Adrenal gland (tissue), 12 donors: ENCODE measurements around the gene ARAP1. TPM values are rescaled to one million over a fixed set of nuclear protein-coding genes. Genes with fewer than 3 reads are reported as not detected.

Source experiments
- DNase-seq, 7 donors: peaks; one replicate each; pipeline ENCODE4 v3.0.0-alpha.2; 2019 to 2020
- H3K27ac ChIP-seq, 5 donors: fragments of 200-600 bp; sonication (generic) in 4 of 5; 1 replicate in 3 of 5; 2 replicates in 2 of 5; pipeline versions ENCODE4 v1.5.1 to v1.8.0; 2016 to 2020; ENCODE audit warnings: mild to moderate bottlenecking in 1 of 5
- H3K27me3 ChIP-seq: fragments of 200-600 bp; 2 replicates; pipeline ENCODE4 v1.8.0; 2021
- H3K36me3 ChIP-seq, 2 donors: fragments of 200-600 bp; replicated peaks in 1 of 2; 1 replicate in 1 of 2; 2 replicates in 1 of 2; pipeline versions ENCODE4 v1.5.1 to v1.8.0; 2018 to 2022
- H3K4me1 ChIP-seq, 2 donors: fragments of 200-600 bp; replicated peaks in 1 of 2; 1 replicate in 1 of 2; 2 replicates in 1 of 2; pipeline versions ENCODE4 v1.5.1 to v1.8.0; 2018 to 2021
- H3K4me3 ChIP-seq, 4 donors: fragments of 200-600 bp; sonication (generic) in 3 of 4; one replicate each; pipeline ENCODE4 v1.5.1; 2016 to 2018
- H3K9me3 ChIP-seq, 3 donors: fragments of 200-600 bp; sonication (generic) in 1 of 3; replicated peaks in 1 of 3; 1 replicate in 2 of 3; 2 replicates in 1 of 3; pipeline versions ENCODE4 v1.5.1 to v1.8.0; 2016 to 2021
- CTCF ChIP-seq, 6 experiments: fragments of 450-650 bp in 4 of 6; fragments of 200-600 bp in 2 of 6; sonication (generic) in 1 of 6; IDR thresholded peaks; 1 replicate in 5 of 6; 2 replicates in 1 of 6; pipeline versions ENCODE4 v1.5.1 to v1.8.0; 2016 to 2021; ENCODE audit warnings: antibody characterized with exemption in 6 of 6, mild to moderate bottlenecking in 2 of 6, moderate library complexity in 1 of 6
- POLR2A ChIP-seq, 2 donors: fragments of 450-650 bp; IDR thresholded peaks; one replicate each; pipeline ENCODE4 v1.6.1; 2017; ENCODE audit warnings: antibody characterized with exemption in 2 of 2, mild to moderate bottlenecking in 2 of 2, moderate library complexity in 1 of 2
- WGBS, 4 donors: extraction: QIAGEN DNeasy Blood & Tissue Kit in 2 of 4; methylation state at CpG; one replicate each; pipeline versions ENCODE4 v1.1.5 to v1.1.7; 2013 to 2017; 5-methylcytosine and 5-hydroxymethylcytosine counted together
- intact Hi-C, 2 donors: fragments of 100-400 bp; cut with DNase I; formaldehyde crosslinking; loops; one replicate each; pipeline versions ENCODE4 v1.14.1 to v1.15.0; 2022 to 2023
- polyA plus RNA-seq, 3 donors: library from polyadenylated mRNA; stranded (reverse); fragments of 200-250 nt in 2 of 3; fragments of 350-450 nt in 1 of 3; fragmentation: Illumina TruSeq in 1 of 3; extraction: RNeasy Lipid Tissue Mini Kit (QIAGEN cat#74804) in 1 of 3; gene quantifications; one replicate each; pipeline ENCODE4 v1.2.3, GENCODE V29; 2013 to 2014
- total RNA-seq, 9 donors: library from RNA; depleted of rRNA in 4 of 9; stranded (reverse); fragments of >200 nt in 4 of 9; fragments of 120-200 nt in 1 of 9; fragmentation: NEBNext Ultra II Directional in 1 of 9; extraction: Animal tissue kit (Norgen Biotek cat#: 25700) in 1 of 9; gene quantifications; one replicate each; pipeline versions ENCODE4 v1.1.0 to v1.2.4, GENCODE V29; 2013 to 2023
- donor health status: healthy with polysubstance abuse.
- donor health status: Bipolar disorder and iron deficiency.
- donor health status: DM: yes; HTN: yes; CAD: no.
- donor health status: DM: no; HTN: no; CAD: no.
- donor health status: DM: no; HTN: no; CAD: no.
- donor health status: DM: yes; HTN: yes; CAD: no.

The ARAP1 gene
- total and polyA plus RNA-seq, 12 donors: 30.0 to 217 (median 149) TPM

DNA sequence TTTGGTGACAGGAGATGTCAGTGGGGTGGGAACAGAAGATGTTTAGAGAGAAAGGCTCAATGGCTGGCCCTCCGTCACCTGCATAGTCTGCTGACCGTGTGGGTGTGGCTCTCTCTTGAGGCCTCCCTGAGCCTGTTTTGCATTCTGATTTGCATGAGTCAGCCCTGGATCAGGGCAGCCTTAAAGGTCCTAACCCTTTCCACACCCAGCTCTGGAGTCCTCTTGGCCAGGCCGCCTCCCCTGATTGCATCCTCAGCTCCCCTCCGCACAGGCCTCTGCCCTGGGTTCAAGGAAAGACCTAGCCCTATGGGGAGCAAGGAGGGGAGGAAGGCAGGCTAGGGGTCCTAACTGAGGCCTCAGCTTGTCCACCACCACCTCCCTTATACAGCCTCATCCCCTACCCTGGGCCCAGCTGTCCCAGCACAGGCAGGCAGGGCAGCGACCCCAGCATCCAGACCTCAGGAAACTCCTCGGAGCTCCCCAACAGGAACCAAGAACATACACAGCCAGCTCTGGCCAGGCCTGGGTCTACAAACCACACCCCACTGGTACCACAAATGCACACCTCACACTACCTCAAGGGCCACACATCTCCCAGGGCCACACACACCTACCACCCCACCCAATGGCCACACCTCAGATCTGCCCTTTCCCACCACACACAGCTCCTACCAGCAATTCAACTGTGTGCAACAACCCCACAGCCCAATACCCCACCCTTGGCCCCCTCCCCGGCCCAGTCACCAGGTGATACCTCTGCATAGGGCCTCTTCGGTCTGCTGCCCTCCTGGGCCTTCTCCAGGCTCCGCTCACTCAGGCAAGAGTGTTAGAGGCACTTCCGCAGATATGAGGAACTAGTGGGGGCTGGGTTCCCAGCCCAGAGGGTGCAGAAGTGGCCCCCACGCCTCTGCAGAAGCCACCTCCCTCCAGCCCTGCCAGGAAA lies 13.7 kb downstream of the ARAP1 start:
- Histone ChIP-seq H3K9me3 (no peaks in the 10 kb centered on the region), H3K27ac (peak overlapping the region in 4 of 5 donors; percentile 56 to 79 (median 76)), H3K36me3 (no peaks in the 10 kb centered on the region), H3K4me1 (peaks cover 53 to 76% of the 10 kb centered on the region in 2 donors), H3K4me3 (peak overlapping the region in 1 of 4 donors; percentile 5), H3K27me3 (no peaks in the 10 kb centered on the region)
- intact Hi-C loops: no loop called here
- TF ChIP-seq CTCF (IDR thresholded peaks at IDR 0.05): no peak
- no peak for TF ChIP-seq POLR2A (IDR thresholded peaks at IDR 0.05)
- WGBS, 4 donors: 75 to 85% (median 82%) methylated on average over 7 to 11 of the region's 11 CpGs
- peak in 3 of 7 donors; percentile 45 to 61 (median 48) for DNase-seq

DNA sequence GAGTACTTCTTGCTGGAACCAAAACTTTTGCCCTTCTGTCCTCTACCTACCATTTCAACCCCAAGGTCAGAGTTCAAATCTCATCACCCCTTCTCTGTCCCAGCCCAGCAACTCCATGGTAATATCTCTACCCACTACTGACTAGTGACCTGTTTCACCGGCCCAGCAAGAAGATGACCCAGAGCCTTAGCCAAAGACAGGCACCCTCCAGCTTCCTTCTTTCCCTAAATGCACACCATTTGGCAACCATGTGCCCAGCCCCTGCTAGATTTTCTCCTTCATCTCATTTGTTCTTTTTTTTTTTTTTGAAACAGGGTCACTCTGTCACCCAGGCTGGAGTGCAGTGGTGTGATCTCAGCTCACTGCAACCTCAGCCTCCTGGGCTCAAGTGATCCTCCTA lies 14.9 kb downstream of the ARAP1 start:
- 73 to 79% (median 77%) methylated on average over 1 of the region's 1 CpG for WGBS, 4 donors
- Histone ChIP-seq H3K27ac (peak overlapping the region; percentile 8 to 88 (median 74)), H3K27me3 (no peaks in the 10 kb centered on the region), H3K9me3 (no peaks in the 10 kb centered on the region), H3K36me3 (no peaks in the 10 kb centered on the region), H3K4me3 (no peak overlapping the region), H3K4me1 (peaks cover 51 to 74% of the 10 kb centered on the region in 2 donors)
- intact Hi-C loops: no loop called here
- no peak for DNase-seq
- TF ChIP-seq CTCF (IDR thresholded peaks at IDR 0.05) (no peak), POLR2A (IDR thresholded peaks at IDR 0.05) (no peak)

DNA sequence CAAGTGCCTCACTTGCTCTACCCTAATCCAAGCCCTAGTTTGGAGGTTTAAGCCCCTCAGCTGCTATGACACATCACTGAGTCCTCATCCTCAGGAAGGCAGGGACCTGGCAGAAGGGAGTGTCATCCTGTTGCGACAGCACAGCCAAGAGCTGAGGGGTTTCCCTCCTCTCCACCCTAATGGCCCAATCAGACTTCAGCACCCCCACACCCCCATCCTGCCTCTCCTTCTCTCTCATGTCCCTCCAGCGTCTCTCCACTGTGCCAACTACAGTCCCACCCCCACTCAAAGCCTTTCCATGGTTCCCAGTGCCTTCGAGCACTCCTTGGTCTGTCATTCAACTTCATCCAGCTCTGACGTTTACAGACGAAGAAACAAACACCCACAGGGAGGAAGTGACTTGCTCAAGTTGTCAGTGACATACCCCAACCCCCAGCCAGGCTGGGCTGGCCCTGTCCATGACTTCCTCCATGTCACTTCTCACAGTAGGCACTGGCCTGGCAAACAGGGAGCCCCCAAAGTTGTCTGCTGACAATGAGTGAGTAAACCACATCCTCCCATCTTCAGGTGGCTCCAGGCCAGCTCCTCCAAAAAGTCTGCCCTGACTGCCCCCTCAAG lies 15.6 kb downstream of the ARAP1 start:
- H3K27ac ChIP-seq: peak overlapping the region; percentile 8 to 88 (median 74)
- peak in 4 of 7 donors; percentile 60 to 71 (median 66) for DNase-seq
- H3K4me3 ChIP-seq: no peak overlapping the region
- H3K36me3 ChIP-seq: no peaks in the 10 kb centered on the region
- H3K9me3 ChIP-seq: no peaks in the 10 kb centered on the region
- H3K27me3 ChIP-seq: no peaks in the 10 kb centered on the region
- TF ChIP-seq CTCF (IDR thresholded peaks at IDR 0.05) (no peak), POLR2A (IDR thresholded peaks at IDR 0.05) (no peak)
- H3K4me1 ChIP-seq: peaks cover 47 to 72% of the 10 kb centered on the region in 2 donors
- intact Hi-C loops: no loop called here
- WGBS, 4 donors: 41 to 47% (median 44%) methylated on average over 5 of the region's 5 CpGs

GRCh38 chr11:72735495-72736027 lies 16.6 kb downstream of the ARAP1 start:
- DNase-seq: peak in 4 of 7 donors; percentile 37 to 87 (median 50)
- no peak for TF ChIP-seq POLR2A (IDR thresholded peaks at IDR 0.05)
- TF ChIP-seq CTCF (IDR thresholded peaks at IDR 0.05): no peak
- peaks cover 38 to 62% of the 10 kb centered on the region in 2 donors for H3K4me1 ChIP-seq
- intact Hi-C loops: no loop called here
- no peaks in the 10 kb centered on the region for H3K36me3 ChIP-seq
- no peak overlapping the region for H3K4me3 ChIP-seq
- H3K27me3 ChIP-seq: no peaks in the 10 kb centered on the region
- WGBS, 4 donors: 57 to 66% (median 62%) methylated on average over 8 of the region's 8 CpGs
- H3K27ac ChIP-seq: peak overlapping the region in 3 of 5 donors; percentile 36 to 79 (median 73)
- H3K9me3 ChIP-seq: no peaks in the 10 kb centered on the region
